CD4-positive, CD25-positive, alpha-beta regulatory T cell (primary cell): ENCODE data around the gene PLA2G1B. TPM values are rescaled to one million over a fixed set of nuclear protein-coding genes. Genes with fewer than 3 reads are reported as not detected.

Experiments used
- ATAC-seq, 2 donors: fragments of 150-1000 bp; cut with Tn5 transposase; one replicate each; pipeline ENCODE4 v1.10.0; 2021; ENCODE audit warnings: low read depth in 2 of 2, moderate number of reproducible peaks in 2 of 2, moderate library complexity in 1 of 2
- DNase-seq, 3 donors: peaks; one replicate each; pipeline versions ENCODE4 v3.0.0 to v3.0.0-alpha.2; 2012 to 2022; ENCODE audit warnings: mixed read lengths in 1 of 3
- H3K27ac ChIP-seq: one replicate; pipeline ENCODE4 v1.7.0; 2013; ENCODE audit warnings: mild to moderate bottlenecking, low read length; ENCODE audit not compliant: insufficient read depth, poor library complexity, severe bottlenecking
- H3K27me3 ChIP-seq: one replicate; pipeline ENCODE4 v1.7.0; 2013; ENCODE audit warnings: low read length; ENCODE audit not compliant: control insufficient read depth, insufficient read depth
- H3K36me3 ChIP-seq: one replicate; pipeline ENCODE4 v1.7.0; 2013; ENCODE audit warnings: mild to moderate bottlenecking, low read length, moderate library complexity; ENCODE audit not compliant: control insufficient read depth, insufficient read depth
- H3K4me1 ChIP-seq: 2 replicates; pipeline ENCODE4 v1.7.0; 2013; ENCODE audit warnings: mild to moderate bottlenecking, low read length; ENCODE audit not compliant: insufficient read depth, control insufficient read depth, poor library complexity, severe bottlenecking
- H3K4me3 ChIP-seq: one replicate; pipeline ENCODE4 v1.7.0; 2013; ENCODE audit warnings: low read depth, mild to moderate bottlenecking, low read length, moderate library complexity
- H3K9me3 ChIP-seq, 2 experiments: 1 replicate in 1 of 2; 2 replicates in 1 of 2; pipeline ENCODE4 v1.7.0; 2013; ENCODE audit warnings: low read length in 2 of 2, mild to moderate bottlenecking in 1 of 2, moderate library complexity in 1 of 2; ENCODE audit not compliant: control insufficient read depth in 2 of 2
- H3K27ac Mint-ChIP-seq, 3 donors: one replicate each; pipeline ENCODE4 v1.8.0; 2020 to 2022; ENCODE audit warnings: mild to moderate bottlenecking in 3 of 3, mixed read lengths in 3 of 3, moderate library complexity in 2 of 3
- H3K27me3 Mint-ChIP-seq: one replicate; pipeline ENCODE4 v1.8.0; 2022; ENCODE audit warnings: mild to moderate bottlenecking, mixed read lengths
- H3K36me3 Mint-ChIP-seq: one replicate; pipeline ENCODE4 v1.8.0; 2020; ENCODE audit warnings: mixed read lengths
- H3K4me1 Mint-ChIP-seq, 4 donors: one replicate each; pipeline ENCODE4 v1.8.0; 2020 to 2022; ENCODE audit warnings: mixed read lengths in 4 of 4, mild to moderate bottlenecking in 1 of 4
- H3K4me3 Mint-ChIP-seq, 4 donors: one replicate each; pipeline ENCODE4 v1.8.0; 2020 to 2022; ENCODE audit warnings: mild to moderate bottlenecking in 4 of 4, mixed read lengths in 4 of 4, moderate library complexity in 3 of 4
- H3K9me3 Mint-ChIP-seq, 7 donors: one replicate each; pipeline ENCODE4 v1.8.0; 2020 to 2022; ENCODE audit warnings: mixed read lengths in 7 of 7, mild to moderate bottlenecking in 3 of 7, moderate library complexity in 2 of 7
- polyA plus RNA-seq, 4 donors: library from polyadenylated mRNA; unstranded; fragments of 300-500 nt; fragmentation: Illumina TruSeq; gene quantifications; one replicate each; pipeline ENCODE4 v1.2.3, GENCODE V29; 2021
- total RNA-seq: library from RNA; stranded (reverse); gene quantifications from one replicate; pipeline ENCODE4 v1.2.3, GENCODE V29; 2022

The PLA2G1B gene
- total and polyA plus RNA-seq, 5 donors from 2014 or later, result 0.44 TPM; not detected in 4

DNA sequence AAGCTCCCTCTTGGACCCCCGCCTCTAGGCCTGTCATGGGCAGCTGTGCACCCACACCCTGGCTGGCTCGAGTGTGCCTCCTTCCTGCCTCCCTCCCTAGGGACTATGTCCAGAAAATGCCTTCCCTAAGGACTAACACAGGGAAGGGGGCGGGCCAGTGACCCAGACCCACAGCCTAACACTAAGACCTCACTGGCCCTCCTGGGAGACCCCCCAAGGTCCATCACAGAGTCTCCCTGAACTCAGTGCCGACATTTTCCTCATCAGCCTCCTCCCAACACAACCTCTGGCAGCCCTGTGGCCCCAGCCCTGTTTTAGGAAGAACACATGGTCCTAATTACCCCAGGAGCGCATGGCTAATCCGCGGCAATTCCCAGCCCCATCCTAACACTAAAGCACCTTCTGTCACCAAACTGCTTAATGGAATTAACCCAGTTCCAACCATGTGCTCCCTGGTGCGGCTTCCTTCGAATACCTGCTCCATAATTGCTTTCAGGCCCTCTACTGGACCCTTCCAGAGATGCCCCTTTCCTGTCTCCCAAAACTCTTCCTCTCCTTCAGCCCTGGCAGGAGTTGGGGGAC is 35.8 kb upstream of the PLA2G1B start:
- peaks cover 16% of the 10 kb centered on the region for H3K27me3 ChIP-seq
- H3K36me3 ChIP-seq, result no peaks in the 10 kb centered on the region
- peaks cover 80% of the 10 kb centered on the region for H3K27me3 Mint-ChIP-seq
- no peak overlapping the region for H3K4me3 ChIP-seq
- DNase-seq (no peak), ATAC-seq (no peak)
- no peak overlapping the region for H3K4me3 Mint-ChIP-seq
- H3K9me3 Mint-ChIP-seq, result peaks cover 0 to 2% (median 0%) of the 10 kb centered on the region in 7 donors
- H3K27ac ChIP-seq, result no peak overlapping the region
- H3K4me1 ChIP-seq, result peaks cover 4% of the 10 kb centered on the region
- H3K4me1 Mint-ChIP-seq, result peaks cover 0 to 15% (median 2%) of the 10 kb centered on the region in 4 donors
- no peaks in the 10 kb centered on the region for H3K36me3 Mint-ChIP-seq
- H3K9me3 ChIP-seq, result no peaks in the 10 kb centered on the region
- no peak overlapping the region for H3K27ac Mint-ChIP-seq

DNA sequence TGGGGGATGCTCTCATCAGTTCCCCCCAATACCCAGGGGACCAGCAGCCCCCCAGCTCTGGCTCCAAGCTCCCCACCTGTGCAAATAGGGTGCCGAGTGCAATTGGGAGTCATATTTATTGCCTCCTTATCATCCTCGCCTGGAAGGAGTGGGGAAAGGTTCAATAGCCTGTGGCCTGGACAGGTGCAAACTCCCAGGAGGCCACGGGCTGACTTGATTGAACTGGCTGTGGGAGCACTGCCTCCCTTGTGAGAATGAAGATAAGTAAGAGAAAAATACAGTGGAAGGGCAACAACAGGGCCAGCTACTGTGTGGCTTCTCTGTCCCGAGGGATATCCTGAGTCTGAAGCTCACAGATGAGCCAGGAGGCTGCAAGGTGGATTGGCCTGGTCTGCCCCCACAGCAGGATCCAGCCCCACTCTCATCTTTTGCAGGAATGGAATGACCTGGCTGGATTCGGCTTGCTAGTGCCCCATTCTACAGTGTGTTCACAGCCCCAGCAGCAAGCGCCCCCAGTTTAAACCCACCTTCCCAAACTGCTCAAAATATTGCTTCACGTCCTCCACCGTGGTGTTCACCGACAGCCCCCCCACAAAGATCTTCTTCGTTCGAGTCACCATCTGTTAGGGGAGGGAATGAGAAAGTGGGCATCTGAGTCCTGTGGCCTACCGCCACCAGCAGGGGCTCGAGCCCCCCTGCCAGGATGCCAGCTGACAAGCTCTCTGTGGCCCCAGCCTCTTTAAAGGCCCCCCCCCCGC is 35.1 kb upstream of the PLA2G1B start:
- ATAC-seq, result no peak
- peaks cover 0 to 13% (median 2%) of the 10 kb centered on the region in 4 donors for H3K4me1 Mint-ChIP-seq

DNA sequence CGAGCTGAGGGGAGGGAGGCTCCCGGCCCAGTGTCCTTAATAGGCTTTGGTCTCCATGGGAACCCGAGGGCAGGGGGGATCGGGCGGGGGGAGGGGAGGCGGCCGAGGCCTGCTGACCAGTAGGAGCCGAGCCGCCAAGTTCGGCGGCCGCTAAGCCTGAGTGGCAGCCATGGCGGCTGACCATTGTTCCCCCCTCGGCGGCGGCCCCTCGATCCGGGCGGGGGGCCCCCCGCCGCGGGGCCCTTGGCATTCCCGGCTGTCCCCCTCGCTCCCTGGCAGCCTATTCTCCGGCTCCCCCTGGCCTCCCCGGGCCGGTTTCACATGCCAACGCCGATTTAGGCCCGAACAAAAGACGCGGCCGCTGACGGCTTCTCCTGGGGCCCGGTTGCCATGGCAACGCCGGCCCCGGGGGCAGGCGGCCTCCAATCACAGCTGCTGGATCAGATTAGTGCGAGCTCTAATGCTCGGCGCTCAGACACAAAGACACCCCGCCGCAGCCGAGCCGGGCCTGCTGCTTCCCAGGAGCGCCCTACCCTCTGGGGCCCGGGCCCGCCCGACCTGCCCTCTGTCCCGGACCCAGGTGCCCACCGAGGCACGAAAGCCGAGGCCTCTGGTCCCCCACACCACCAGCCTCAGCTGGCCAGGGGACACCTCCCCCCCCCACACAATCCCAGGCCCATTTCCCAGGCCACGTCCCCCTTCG is 34.1 kb upstream of the PLA2G1B start:
- Histone ChIP-seq H3K4me3 (no peak overlapping the region), H3K27me3 (peaks cover 20% of the 10 kb centered on the region), H3K9me3 (no peaks in the 10 kb centered on the region), H3K4me1 (no peaks in the 10 kb centered on the region), H3K27ac (no peak overlapping the region), H3K36me3 (no peaks in the 10 kb centered on the region)
- ATAC-seq (no peak), DNase-seq (peak in 1 of 3 donors; percentile 19)
- Mint-ChIP-seq H3K4me3 (no peak overlapping the region), H3K9me3 (peaks cover 0 to 2% (median 0%) of the 10 kb centered on the region in 7 donors), H3K27me3 (peaks cover 77% of the 10 kb centered on the region), H3K36me3 (no peaks in the 10 kb centered on the region), H3K27ac (no peak overlapping the region), H3K4me1 (peaks cover 0 to 4% (median 2%) of the 10 kb centered on the region in 4 donors)

More for the DNA sequence above, 35.1 kb upstream of the PLA2G1B start:
- H3K27me3 Mint-ChIP-seq, result peaks cover 84% of the 10 kb centered on the region
- peaks cover 0 to 2% (median 0%) of the 10 kb centered on the region in 7 donors for H3K9me3 Mint-ChIP-seq
- Histone ChIP-seq H3K4me3 (no peak overlapping the region), H3K27me3 (peaks cover 20% of the 10 kb centered on the region), H3K4me1 (no peaks in the 10 kb centered on the region), H3K27ac (no peak overlapping the region), H3K9me3 (no peaks in the 10 kb centered on the region), H3K36me3 (no peaks in the 10 kb centered on the region)
- H3K36me3 Mint-ChIP-seq, result no peaks in the 10 kb centered on the region
- H3K27ac Mint-ChIP-seq, result no peak overlapping the region
- H3K4me3 Mint-ChIP-seq, result no peak overlapping the region
- no peak for DNase-seq

DNA sequence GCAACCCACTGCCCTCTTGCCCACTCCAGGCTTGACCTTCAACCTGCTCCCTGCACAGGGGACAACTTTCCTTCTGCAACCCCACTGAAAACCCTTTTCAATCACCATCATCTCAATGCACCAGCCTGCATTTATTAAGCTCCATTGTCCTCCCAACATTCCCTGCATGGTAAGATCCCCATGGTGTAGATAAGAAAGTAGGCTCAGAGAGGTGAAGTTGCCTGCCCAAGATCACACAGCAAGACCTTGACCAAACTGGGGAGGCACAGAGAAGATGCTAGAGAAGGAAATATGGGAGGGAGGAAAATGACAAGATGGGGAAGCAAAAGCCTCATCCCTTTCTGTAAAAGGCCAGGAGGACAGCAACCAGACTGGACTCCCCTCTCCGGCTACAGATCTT is 31.5 kb upstream of the PLA2G1B start:
- no peak for DNase-seq
- H3K9me3 Mint-ChIP-seq, result peaks cover 0 to 2% (median 0%) of the 10 kb centered on the region in 7 donors

DNA sequence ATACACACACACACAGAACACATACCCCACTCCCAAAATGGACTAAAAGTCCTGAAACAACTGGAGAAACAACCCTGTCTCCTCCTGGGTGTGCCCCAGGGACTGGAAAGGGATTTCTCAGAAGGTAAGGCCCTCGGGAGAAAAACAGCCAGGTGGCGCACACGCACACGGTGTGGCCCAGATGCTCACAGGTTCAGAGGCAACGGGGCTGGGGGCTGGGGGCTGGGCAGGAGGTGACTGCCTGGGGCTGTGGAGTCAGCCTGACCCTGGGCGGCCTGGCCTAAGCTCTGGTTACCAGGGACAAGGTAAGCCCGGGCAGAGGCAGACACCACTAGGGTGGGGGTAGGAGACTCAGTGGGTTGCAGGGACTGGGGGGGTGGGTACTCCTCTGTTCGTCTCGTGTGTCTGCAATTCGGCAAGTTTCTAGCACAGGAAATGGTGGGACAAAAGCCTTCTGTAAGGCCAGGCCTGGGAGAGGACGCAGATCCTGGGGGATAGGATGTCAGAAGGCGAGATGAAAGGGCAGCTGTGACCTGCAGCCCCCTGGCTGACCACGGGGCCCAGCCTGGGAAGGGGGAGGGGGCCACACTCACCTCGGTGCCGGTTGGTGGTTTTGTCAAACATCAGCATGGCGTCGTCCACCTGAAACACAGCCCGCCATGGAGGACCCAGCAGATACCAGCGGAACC is 31.0 kb upstream of the PLA2G1B start:
- Mint-ChIP-seq H3K27me3 (peaks cover 56% of the 10 kb centered on the region), H3K36me3 (no peaks in the 10 kb centered on the region), H3K4me3 (no peak overlapping the region), H3K9me3 (peaks cover 0 to 2% (median 0%) of the 10 kb centered on the region in 7 donors), H3K27ac (peak overlapping the region in 1 of 3 donors; percentile 14), H3K4me1 (peaks cover 0 to 8% (median 2%) of the 10 kb centered on the region in 4 donors)
- Histone ChIP-seq H3K9me3 (no peaks in the 10 kb centered on the region), H3K4me1 (no peaks in the 10 kb centered on the region), H3K27ac (no peak overlapping the region), H3K4me3 (no peak overlapping the region), H3K27me3 (peaks cover 13% of the 10 kb centered on the region), H3K36me3 (no peaks in the 10 kb centered on the region)
- DNase-seq, result no peak
- ATAC-seq, result no peak

More for the DNA sequence above, 31.5 kb upstream of the PLA2G1B start:
- no peaks in the 10 kb centered on the region for H3K4me1 ChIP-seq
- no peaks in the 10 kb centered on the region for H3K36me3 ChIP-seq
- H3K4me3 Mint-ChIP-seq, result no peak overlapping the region
- H3K36me3 Mint-ChIP-seq, result no peaks in the 10 kb centered on the region
- no peaks in the 10 kb centered on the region for H3K9me3 ChIP-seq
- H3K27me3 Mint-ChIP-seq, result peaks cover 57% of the 10 kb centered on the region
- H3K27me3 ChIP-seq, result peaks cover 16% of the 10 kb centered on the region
- no peak for ATAC-seq
- H3K4me1 Mint-ChIP-seq, result peaks cover 0 to 8% (median 2%) of the 10 kb centered on the region in 4 donors
- H3K27ac ChIP-seq, result no peak overlapping the region
- H3K27ac Mint-ChIP-seq, result no peak overlapping the region
- no peak overlapping the region for H3K4me3 ChIP-seq

DNA sequence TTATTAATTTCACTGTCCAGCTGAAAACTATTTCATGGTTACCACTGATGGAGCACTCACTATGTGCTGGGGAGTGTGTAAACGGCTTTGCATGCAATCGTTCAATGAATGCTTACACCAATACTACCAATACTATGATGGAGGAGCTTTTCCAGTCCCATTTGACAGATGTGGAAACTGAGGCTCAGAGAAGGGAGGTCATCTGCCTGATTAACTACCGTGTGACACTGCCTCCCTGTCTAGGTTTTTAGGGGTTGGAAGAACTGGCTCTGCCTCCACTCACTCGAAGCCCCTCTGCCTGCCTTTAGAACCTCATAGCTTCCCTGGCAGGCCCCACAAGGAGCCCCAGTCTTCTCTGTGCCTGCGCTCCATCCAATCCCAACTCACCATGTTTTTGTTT is 29.5 kb upstream of the PLA2G1B start:
- Mint-ChIP-seq H3K27ac (no peak overlapping the region), H3K36me3 (no peaks in the 10 kb centered on the region), H3K9me3 (peaks cover 0 to 3% (median 0%) of the 10 kb centered on the region in 7 donors), H3K4me3 (no peak overlapping the region), H3K27me3 (peaks cover 51% of the 10 kb centered on the region), H3K4me1 (peaks cover 0 to 6% (median 2%) of the 10 kb centered on the region in 4 donors)
- peaks cover 13% of the 10 kb centered on the region for H3K27me3 ChIP-seq
- no peaks in the 10 kb centered on the region for H3K9me3 ChIP-seq
- H3K4me3 ChIP-seq, result no peak overlapping the region
- no peaks in the 10 kb centered on the region for H3K36me3 ChIP-seq
- DNase-seq (no peak), ATAC-seq (no peak)
- no peaks in the 10 kb centered on the region for H3K4me1 ChIP-seq
- no peak overlapping the region for H3K27ac ChIP-seq

DNA sequence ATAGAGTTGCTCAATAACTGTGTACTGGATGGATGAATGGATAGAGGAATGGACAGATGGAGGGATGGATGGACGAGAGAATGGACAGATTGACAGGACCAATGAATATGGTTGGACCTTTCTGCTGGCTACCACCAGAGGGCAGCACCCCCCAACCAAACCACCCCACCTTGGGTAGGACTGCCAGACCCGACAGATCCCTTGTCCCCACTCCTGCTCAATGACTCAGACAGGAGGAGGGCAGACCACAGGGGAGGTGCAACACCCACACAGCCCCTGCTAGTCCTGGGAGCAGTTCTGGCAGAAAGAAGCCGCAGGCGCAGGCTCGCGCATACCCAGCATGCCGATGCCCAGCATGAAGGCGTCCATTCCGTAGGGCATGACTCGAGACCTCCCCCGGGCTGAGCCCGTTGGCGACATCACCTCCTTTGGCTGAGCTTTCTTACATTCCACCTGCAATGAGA is 29.0 kb upstream of the PLA2G1B start:
- Histone ChIP-seq H3K4me1 (no peaks in the 10 kb centered on the region), H3K27ac (no peak overlapping the region), H3K4me3 (no peak overlapping the region), H3K27me3 (peaks cover 13% of the 10 kb centered on the region), H3K36me3 (no peaks in the 10 kb centered on the region), H3K9me3 (no peaks in the 10 kb centered on the region)
- Mint-ChIP-seq H3K27me3 (peaks cover 48% of the 10 kb centered on the region), H3K9me3 (peaks cover 0 to 3% (median 0%) of the 10 kb centered on the region in 7 donors), H3K4me1 (peaks cover 0 to 4% (median 1%) of the 10 kb centered on the region in 4 donors), H3K4me3 (no peak overlapping the region), H3K36me3 (no peaks in the 10 kb centered on the region), H3K27ac (no peak overlapping the region)
- peak; percentile 82 for ATAC-seq
- peak; percentile 57 to 66 (median 65) for DNase-seq
